Fibroblast of the aortic adventitia (primary cell): ENCODE measurements around the gene DCAF11. TPM values are rescaled to one million over a fixed set of nuclear protein-coding genes. Genes with fewer than 3 reads are reported as not detected.

Experiments used
- DNase-seq: peaks from one replicate; pipeline ENCODE4 v3.0.0-alpha.2; 2010; ENCODE audit warnings: low read depth
- H3K4me3 ChIP-seq: 2 replicates; pipeline ENCODE4 v1.5.1; 2011; ENCODE audit warnings: low read depth, mild to moderate bottlenecking, control low read depth, low read length, moderate library complexity
- CTCF ChIP-seq: IDR thresholded peaks from 2 replicates; pipeline ENCODE4 v1.5.1; 2011; ENCODE audit warnings: mild to moderate bottlenecking, low read length, control low read depth, inconsistent platforms; ENCODE audit not compliant: insufficient read depth
- total RNA-seq: library from RNA; depleted of rRNA; stranded (reverse); fragments of >200 nt; gene quantifications from 2 replicates; pipeline ENCODE4 v1.2.3, GENCODE V29; 2012; ENCODE audit warnings: low replicate concordance

Gene DCAF11
- total RNA-seq, 1 donor, result 44.6 TPM

- no peak overlapping the region for H3K4me3 ChIP-seq
- no peak for DNase-seq
- no peak for TF ChIP-seq CTCF
Measured at GRCh38 chr14:24072881-24073877, 41.4 kb upstream of the DCAF11 start.

GRCh38 chr14:24074625-24075484 is 39.7 kb upstream of the DCAF11 start:
- no peak for TF ChIP-seq CTCF
- DNase-seq, result no peak
- no peak overlapping the region for H3K4me3 ChIP-seq

- H3K4me3 ChIP-seq, result no peak overlapping the region
- no peak for TF ChIP-seq CTCF
- DNase-seq, result no peak
Measured at GRCh38 chr14:24075485-24076301, 38.9 kb upstream of the DCAF11 start.

GRCh38 chr14:24076302-24076601 is 38.3 kb upstream of the DCAF11 start:
- no peak for TF ChIP-seq CTCF

GRCh38 chr14:24077086-24077485 is 37.5 kb upstream of the DCAF11 start:
- H3K4me3 ChIP-seq, result no peak overlapping the region
- TF ChIP-seq CTCF, result no peak
- DNase-seq, result no peak

More at GRCh38 chr14:24076302-24076601, 38.3 kb upstream of the DCAF11 start:
- H3K4me3 ChIP-seq, result no peak overlapping the region
- no peak for DNase-seq

- no peak for TF ChIP-seq CTCF
- no peak overlapping the region for H3K4me3 ChIP-seq
- no peak for DNase-seq
Measured at GRCh38 chr14:24078146-24078545, 36.4 kb upstream of the DCAF11 start.
